Bronchial epithelial cell (primary cell): ENCODE results near the gene TGFBR2. TPM values are rescaled to one million over a fixed set of nuclear protein-coding genes. Genes with fewer than 3 reads are reported as not detected.

Experiments used
- DNase-seq: peaks from one replicate; pipeline ENCODE4 v3.0.0-alpha.2; 2010; ENCODE audit warnings: low read depth
- FAIRE-seq: peaks from 2 replicates; lab custom pipeline; 2011; peaks lifted over from hg19 to GRCh38; lab: Jason Lieb, UNC
- H3K27me3 ChIP-seq: 2 replicates; pipeline ENCODE4 v1.5.1; 2011; ENCODE audit warnings: low read length; ENCODE audit not compliant: control insufficient read depth, insufficient read depth
- H3K36me3 ChIP-seq: 2 replicates; pipeline ENCODE4 v1.5.1; 2011; ENCODE audit warnings: low read length; ENCODE audit not compliant: control insufficient read depth, insufficient read depth
- H3K4me3 ChIP-seq: 2 replicates; pipeline ENCODE4 v1.5.1; 2011; ENCODE audit warnings: mild to moderate bottlenecking, low read depth, low read length, control low read depth
- CTCF ChIP-seq: IDR thresholded peaks from 2 replicates; pipeline ENCODE4 v1.5.1; 2011; ENCODE audit warnings: mild to moderate bottlenecking, moderate library complexity, low read length, control low read depth, inconsistent platforms; ENCODE audit not compliant: insufficient read depth, severe bottlenecking
- total RNA-seq: library from RNA; depleted of rRNA; stranded (reverse); fragments of >200 nt; gene quantifications from 2 replicates; pipeline ENCODE4 v1.2.1, GENCODE V29; 2014

TGFBR2 gene
- total RNA-seq, 1 donor from 2014 or later, result 25.5 TPM

DNA sequence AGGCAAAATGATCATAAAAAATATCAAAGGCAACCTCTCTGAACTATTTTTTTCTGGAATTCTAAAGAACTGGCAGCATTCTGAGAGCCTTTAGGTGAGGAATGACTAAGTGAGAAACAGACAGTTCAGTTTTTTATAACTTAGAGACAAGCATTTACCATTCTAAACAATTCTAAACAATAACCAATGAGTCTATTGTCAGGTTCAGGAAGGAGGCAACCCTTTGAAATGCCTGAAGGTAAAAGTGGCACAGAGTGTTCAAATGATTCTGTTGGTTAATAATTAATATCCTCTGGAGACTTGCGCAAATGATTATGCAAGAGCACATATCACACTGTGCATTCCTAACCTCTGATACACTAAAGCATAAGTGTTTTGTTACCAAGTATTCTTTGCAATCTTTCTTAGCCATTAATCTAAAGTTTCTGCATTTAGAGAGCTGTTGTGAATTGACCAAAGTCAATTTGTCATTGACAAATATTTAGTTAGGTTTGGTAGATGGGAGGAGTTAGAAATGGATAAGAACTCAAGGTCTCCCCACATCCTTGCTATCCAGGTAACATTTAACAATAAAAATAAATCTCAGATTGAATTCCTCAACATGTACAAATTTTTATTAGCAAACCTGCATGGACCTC is 9.2 kb upstream of the TGFBR2 start:
- Histone ChIP-seq H3K4me3 (no peak overlapping the region), H3K36me3 (no peaks in the 10 kb centered on the region), H3K27me3 (no peaks in the 10 kb centered on the region)
- DNase-seq (peak; percentile 99), FAIRE-seq (no peak)
- no peak for TF ChIP-seq CTCF

- DNase-seq, result no peak
- Histone ChIP-seq H3K4me3 (no peak overlapping the region), H3K36me3 (no peaks in the 10 kb centered on the region), H3K27me3 (no peaks in the 10 kb centered on the region)
- FAIRE-seq, result no peak
- TF ChIP-seq CTCF, result no peak
Measured at GRCh38 chr3:30597769-30598134, 8.6 kb upstream of the TGFBR2 start.

GRCh38 chr3:30598668-30599545 is 7.5 kb upstream of the TGFBR2 start:
- FAIRE-seq (no peak), DNase-seq (no peak)

DNA sequence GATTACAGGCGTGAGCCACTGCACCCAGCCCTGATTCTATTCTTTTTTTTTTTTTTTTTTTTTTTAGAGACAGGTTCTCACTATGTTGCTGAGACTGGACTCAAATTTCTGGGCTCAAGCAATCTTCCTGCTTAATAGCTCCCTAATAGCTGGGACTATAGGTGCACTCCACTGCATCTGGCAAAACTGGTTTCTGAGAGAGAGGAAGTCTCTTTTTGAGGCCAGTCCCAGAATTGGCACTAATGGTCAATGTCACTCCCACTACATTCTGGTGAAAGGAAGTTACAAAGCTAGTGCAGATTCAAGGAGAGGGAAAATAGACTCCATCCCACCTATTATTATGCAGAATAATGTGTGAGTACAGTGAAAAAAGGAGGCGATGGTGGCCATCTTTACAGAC is 5.8 kb upstream of the TGFBR2 start:
- FAIRE-seq, result peak; percentile 7
- no peak for TF ChIP-seq CTCF

More at GRCh38 chr3:30598668-30599545, 7.5 kb upstream of the TGFBR2 start:
- no peak overlapping the region for H3K4me3 ChIP-seq
- no peak for TF ChIP-seq CTCF
- no peaks in the 10 kb centered on the region for H3K27me3 ChIP-seq
- no peaks in the 10 kb centered on the region for H3K36me3 ChIP-seq

GRCh38 chr3:30602946-30603345 is 3.5 kb upstream of the TGFBR2 start:
- FAIRE-seq, result no peak

More for the DNA sequence above, 5.8 kb upstream of the TGFBR2 start:
- peak; percentile 27 for DNase-seq
- Histone ChIP-seq H3K36me3 (no peaks in the 10 kb centered on the region), H3K27me3 (no peaks in the 10 kb centered on the region), H3K4me3 (no peak overlapping the region)

More at GRCh38 chr3:30602946-30603345, 3.5 kb upstream of the TGFBR2 start:
- no peak for TF ChIP-seq CTCF
- Histone ChIP-seq H3K27me3 (no peaks in the 10 kb centered on the region), H3K36me3 (no peaks in the 10 kb centered on the region), H3K4me3 (no peak overlapping the region)
- DNase-seq, result no peak
